ENCODE results near the gene DFFB.

DFFB gene

GRCh38 chr1:3900969-3901529 is 43.8 kb downstream of the DFFB start:
- H3K4me3 ChIP-seq (ENCODE audit: low read depth, low read length) = peak overlapping the region; percentile 94
- H3K4ac ChIP-seq (ENCODE audit: low read depth, low read length) = peak overlapping the region; percentile 12
- H4K91ac ChIP-seq (ENCODE audit: low read depth, low read length) = peak overlapping the region; percentile 73
- peak overlapping the region; percentile 95 for H3K4me2 ChIP-seq (ENCODE audit: low read length)
- peak overlapping the region; percentile 43 for H3K14ac ChIP-seq (ENCODE audit: low read length)
- no peak overlapping the region for H3K23ac ChIP-seq (ENCODE audit: low read length)
- peak; percentile 96 to 99 for DNase-seq
- peaks cover 8 to 11% of the 10 kb centered on the region in 2 experiments for H3K4me1 ChIP-seq (ENCODE audit: control insufficient read depth in 1 of 2, insufficient read depth in 2 of 2, low read length in 2 of 2)
- peaks cover 0 to 2% of the 10 kb centered on the region in 2 experiments for H3K36me3 ChIP-seq (ENCODE audit: control insufficient read depth in 1 of 2, insufficient read depth in 2 of 2, low read length in 2 of 2)
- peak overlapping the region; percentile 24 for H2BK120ac ChIP-seq (ENCODE audit: insufficient read depth, low read length, poor library complexity)
- peak overlapping the region; percentile 39 for H2AFZ ChIP-seq (ENCODE audit: insufficient read depth, low read length, poor library complexity)
- H2BK5ac ChIP-seq (ENCODE audit: low read depth, low read length, poor library complexity) = peak overlapping the region; percentile 18
- H3K79me1 ChIP-seq (ENCODE audit: low read length) = peaks cover 16% of the 10 kb centered on the region
- H3K18ac ChIP-seq (ENCODE audit: low read length) = peak overlapping the region; percentile 22
- no peak overlapping the region for H2AK5ac ChIP-seq (ENCODE audit: low read length)
- peaks cover 15% of the 10 kb centered on the region for H3K79me2 ChIP-seq (ENCODE audit: control insufficient read depth, insufficient read depth, low read length, poor library complexity)
- H3K27me3 ChIP-seq (ENCODE audit: insufficient read depth, low read length) = no peaks in the 10 kb centered on the region
- H3K9me3 ChIP-seq (ENCODE audit: insufficient read depth, low read depth, low read length) = no peaks in the 10 kb centered on the region
- H4K8ac ChIP-seq (ENCODE audit: low read depth, low read length) = peak overlapping the region; percentile 70
- no CpG with 5 or more reads among the region's 51 CpGs for WGBS (ENCODE audit: extremely low coverage, insufficient coverage, insufficient read length)
- peak overlapping the region; percentile 91 for H3K9ac ChIP-seq (ENCODE audit: low read length)
- peak overlapping the region; percentile 26 for H4K12ac ChIP-seq (ENCODE audit: low read depth, low read length)
- H2BK12ac ChIP-seq (ENCODE audit: low read length) = no peak overlapping the region
- peak overlapping the region; percentile 89 for H3K27ac ChIP-seq (ENCODE audit: low read depth, low read length)

DNA sequence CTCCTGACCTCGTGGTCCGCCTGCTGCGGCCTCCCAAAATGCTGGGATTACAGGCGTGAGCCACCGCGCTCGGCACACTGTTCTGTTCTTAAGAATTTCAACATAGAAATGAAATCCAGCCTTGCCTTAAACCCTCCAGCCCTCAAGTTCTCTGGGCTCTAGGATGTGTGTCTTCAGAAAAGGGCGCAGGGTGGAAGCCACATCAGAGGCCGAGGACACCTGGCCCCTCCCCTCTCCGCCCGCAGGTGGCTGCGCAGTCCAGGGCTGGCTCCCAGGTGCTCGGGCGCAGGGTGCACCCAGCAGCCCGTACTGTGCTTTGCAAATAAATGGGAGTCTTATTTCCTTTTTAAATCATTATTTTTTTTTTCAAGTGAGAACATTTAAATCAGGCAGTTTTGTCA is 44.8 kb downstream of the DFFB start:
- peaks cover 14% of the 10 kb centered on the region for H3K79me2 ChIP-seq (ENCODE audit: control insufficient read depth, insufficient read depth, low read length, poor library complexity)
- H3K4ac ChIP-seq (ENCODE audit: low read depth, low read length) = no peak overlapping the region
- DNase-seq = no peak
- peaks cover 0 to 2% of the 10 kb centered on the region in 2 experiments for H3K36me3 ChIP-seq (ENCODE audit: control insufficient read depth in 1 of 2, insufficient read depth in 2 of 2, low read length in 2 of 2)
- H3K27me3 ChIP-seq (ENCODE audit: insufficient read depth, low read length) = no peaks in the 10 kb centered on the region
- no CpG with 5 or more reads among the region's 15 CpGs for WGBS (ENCODE audit: extremely low coverage, insufficient coverage, insufficient read length)
- H2AFZ ChIP-seq (ENCODE audit: insufficient read depth, low read length, poor library complexity) = no peak overlapping the region
- no peak overlapping the region for H3K23ac ChIP-seq (ENCODE audit: low read length)
- H3K4me2 ChIP-seq (ENCODE audit: low read length) = no peak overlapping the region
- no peak overlapping the region for H3K4me3 ChIP-seq (ENCODE audit: low read depth, low read length)
- no peak overlapping the region for H2AK5ac ChIP-seq (ENCODE audit: low read length)
- peaks cover 4 to 5% of the 10 kb centered on the region in 2 experiments for H3K4me1 ChIP-seq (ENCODE audit: control insufficient read depth in 1 of 2, insufficient read depth in 2 of 2, low read length in 2 of 2)
- no peak overlapping the region for H4K91ac ChIP-seq (ENCODE audit: low read depth, low read length)
- H3K9me3 ChIP-seq (ENCODE audit: insufficient read depth, low read depth, low read length) = no peaks in the 10 kb centered on the region
- peaks cover 16% of the 10 kb centered on the region for H3K79me1 ChIP-seq (ENCODE audit: low read length)
- H3K27ac ChIP-seq (ENCODE audit: low read depth, low read length) = no peak overlapping the region
- no peak overlapping the region for H4K8ac ChIP-seq (ENCODE audit: low read depth, low read length)
- no peak overlapping the region for H3K14ac ChIP-seq (ENCODE audit: low read length)
- H4K12ac ChIP-seq (ENCODE audit: low read depth, low read length) = no peak overlapping the region
- H3K18ac ChIP-seq (ENCODE audit: low read length) = no peak overlapping the region
- no peak overlapping the region for H3K9ac ChIP-seq (ENCODE audit: low read length)
- no peak overlapping the region for H2BK120ac ChIP-seq (ENCODE audit: insufficient read depth, low read length, poor library complexity)
- H2BK5ac ChIP-seq (ENCODE audit: low read depth, low read length, poor library complexity) = no peak overlapping the region
- H2BK12ac ChIP-seq (ENCODE audit: low read length) = no peak overlapping the region

DNA sequence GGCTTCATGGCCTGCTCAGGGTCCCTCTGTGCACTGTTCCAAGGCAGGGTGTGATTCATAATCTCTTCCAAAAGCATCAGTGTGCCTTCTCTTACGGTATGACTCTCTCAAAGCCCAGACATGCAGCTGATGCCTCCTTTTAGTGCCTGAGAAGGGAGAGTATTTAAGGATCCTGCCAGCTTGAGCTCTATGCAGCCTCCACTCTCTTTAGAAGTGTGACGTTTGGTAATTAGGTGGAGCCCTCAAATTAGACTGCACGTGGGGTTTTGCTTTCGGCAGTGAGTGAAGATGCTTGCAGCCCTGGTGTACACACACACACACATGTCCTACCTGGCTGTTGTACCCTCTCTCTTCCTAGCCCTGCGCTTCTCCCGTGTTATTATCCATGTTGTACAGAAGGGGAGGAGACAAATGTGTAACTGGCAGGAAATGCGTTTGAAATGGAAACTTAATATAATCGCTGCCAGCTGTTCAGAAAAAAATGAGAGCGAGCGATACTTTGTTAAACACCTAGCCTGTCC is 45.4 kb downstream of the DFFB start:
- Histone ChIP-seq H3K9ac (ENCODE audit: low read length) (no peak overlapping the region), H3K4me3 (ENCODE audit: low read depth, low read length) (no peak overlapping the region), H2BK12ac (ENCODE audit: low read length) (no peak overlapping the region), H3K27ac (ENCODE audit: low read depth, low read length) (no peak overlapping the region), H3K27me3 (ENCODE audit: insufficient read depth, low read length) (no peaks in the 10 kb centered on the region), H3K79me1 (ENCODE audit: low read length) (peaks cover 16% of the 10 kb centered on the region), H4K8ac (ENCODE audit: low read depth, low read length) (no peak overlapping the region), H2BK120ac (ENCODE audit: insufficient read depth, low read length, poor library complexity) (no peak overlapping the region), H3K23ac (ENCODE audit: low read length) (no peak overlapping the region), H4K12ac (ENCODE audit: low read depth, low read length) (no peak overlapping the region), H2AFZ (ENCODE audit: insufficient read depth, low read length, poor library complexity) (no peak overlapping the region), H2BK5ac (ENCODE audit: low read depth, low read length, poor library complexity) (no peak overlapping the region), H3K4ac (ENCODE audit: low read depth, low read length) (no peak overlapping the region), H3K9me3 (ENCODE audit: insufficient read depth, low read depth, low read length) (no peaks in the 10 kb centered on the region), H3K36me3 (ENCODE audit: control insufficient read depth in 1 of 2, insufficient read depth in 2 of 2, low read length in 2 of 2) (peaks cover 0 to 2% of the 10 kb centered on the region in 2 experiments), H3K4me2 (ENCODE audit: low read length) (no peak overlapping the region), H3K79me2 (ENCODE audit: control insufficient read depth, insufficient read depth, low read length, poor library complexity) (peaks cover 14% of the 10 kb centered on the region), H3K18ac (ENCODE audit: low read length) (no peak overlapping the region), H3K14ac (ENCODE audit: low read length) (no peak overlapping the region), H3K4me1 (ENCODE audit: control insufficient read depth in 1 of 2, insufficient read depth in 2 of 2, low read length in 2 of 2) (peaks cover 4 to 5% of the 10 kb centered on the region in 2 experiments), H4K91ac (ENCODE audit: low read depth, low read length) (no peak overlapping the region), H2AK5ac (ENCODE audit: low read length) (no peak overlapping the region)
- DNase-seq = no peak
- no CpG with 5 or more reads among the region's 10 CpGs for WGBS (ENCODE audit: extremely low coverage, insufficient coverage, insufficient read length)

- H3K4me3 ChIP-seq (ENCODE audit: low read depth, low read length) = no peak overlapping the region
- no peak overlapping the region for H3K4me2 ChIP-seq (ENCODE audit: low read length)
- no peak overlapping the region for H2AFZ ChIP-seq (ENCODE audit: insufficient read depth, low read length, poor library complexity)
Observed at GRCh38 chr1:3903141-3904005, 46.1 kb downstream of the DFFB start.

More at GRCh38 chr1:3903141-3904005, 46.1 kb downstream of the DFFB start:
- no peak overlapping the region for H2BK120ac ChIP-seq (ENCODE audit: insufficient read depth, low read length, poor library complexity)
- no peak overlapping the region for H4K8ac ChIP-seq (ENCODE audit: low read depth, low read length)
- no peak overlapping the region for H3K18ac ChIP-seq (ENCODE audit: low read length)
- H3K27ac ChIP-seq (ENCODE audit: low read depth, low read length) = no peak overlapping the region
- no peak for DNase-seq
- H2BK5ac ChIP-seq (ENCODE audit: low read depth, low read length, poor library complexity) = no peak overlapping the region
- H3K14ac ChIP-seq (ENCODE audit: low read length) = no peak overlapping the region
- H4K91ac ChIP-seq (ENCODE audit: low read depth, low read length) = no peak overlapping the region
- H3K79me2 ChIP-seq (ENCODE audit: control insufficient read depth, insufficient read depth, low read length, poor library complexity) = peaks cover 11% of the 10 kb centered on the region
- H3K27me3 ChIP-seq (ENCODE audit: insufficient read depth, low read length) = no peaks in the 10 kb centered on the region
- H3K36me3 ChIP-seq (ENCODE audit: control insufficient read depth in 1 of 2, insufficient read depth in 2 of 2, low read length in 2 of 2) = no peaks in the 10 kb centered on the region
- no peak overlapping the region for H3K23ac ChIP-seq (ENCODE audit: low read length)
- no peak overlapping the region for H2BK12ac ChIP-seq (ENCODE audit: low read length)
- no peak overlapping the region for H2AK5ac ChIP-seq (ENCODE audit: low read length)
- no CpG with 5 or more reads among the region's 16 CpGs for WGBS (ENCODE audit: extremely low coverage, insufficient coverage, insufficient read length)
- H4K12ac ChIP-seq (ENCODE audit: low read depth, low read length) = no peak overlapping the region
- peaks cover 16% of the 10 kb centered on the region for H3K79me1 ChIP-seq (ENCODE audit: low read length)
- peaks cover 4 to 5% of the 10 kb centered on the region in 2 experiments for H3K4me1 ChIP-seq (ENCODE audit: control insufficient read depth in 1 of 2, insufficient read depth in 2 of 2, low read length in 2 of 2)
- no peak overlapping the region for H3K4ac ChIP-seq (ENCODE audit: low read depth, low read length)
- no peak overlapping the region for H3K9ac ChIP-seq (ENCODE audit: low read length)
- H3K9me3 ChIP-seq (ENCODE audit: insufficient read depth, low read depth, low read length) = no peaks in the 10 kb centered on the region
